ENCODE measurements around the gene ANAPC13. TPM values are rescaled to one million over a fixed set of nuclear protein-coding genes. Genes with fewer than 3 reads are reported as not detected.

Gene ANAPC13
- total and polyA plus RNA-seq, 2 donors from 2014 or later: 55.3 to 160 TPM

DNA sequence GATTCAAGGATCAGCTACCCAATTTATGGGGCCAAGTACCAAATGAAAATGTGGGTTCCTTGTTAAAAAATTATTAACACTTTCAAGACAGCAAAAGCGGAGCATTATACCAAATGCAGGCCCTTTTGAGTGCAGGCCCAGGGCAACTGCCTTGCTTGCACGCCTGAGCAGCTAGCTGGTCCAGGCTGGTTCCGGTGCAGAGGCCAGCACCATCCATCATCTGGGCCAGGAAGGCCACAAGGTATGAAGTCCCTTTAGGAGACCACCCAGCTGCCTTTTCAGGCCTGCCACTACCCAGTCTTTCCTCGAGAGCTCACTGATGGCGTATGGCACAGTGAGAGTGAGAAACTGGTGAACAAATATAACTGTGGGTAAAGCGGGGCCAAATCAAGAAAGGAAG, 13.0 kb downstream of the ANAPC13 start:
- no peaks in the 10 kb centered on the region for H3K36me3 ChIP-seq (ENCODE audit: control insufficient read depth in 2 of 3, insufficient read depth in 3 of 3, low read length in 3 of 3)
- no peak for DNase-seq
- H3K9ac ChIP-seq (ENCODE audit: low read length in 3 of 3): no peak overlapping the region
- TF ChIP-seq, protein P1, sequence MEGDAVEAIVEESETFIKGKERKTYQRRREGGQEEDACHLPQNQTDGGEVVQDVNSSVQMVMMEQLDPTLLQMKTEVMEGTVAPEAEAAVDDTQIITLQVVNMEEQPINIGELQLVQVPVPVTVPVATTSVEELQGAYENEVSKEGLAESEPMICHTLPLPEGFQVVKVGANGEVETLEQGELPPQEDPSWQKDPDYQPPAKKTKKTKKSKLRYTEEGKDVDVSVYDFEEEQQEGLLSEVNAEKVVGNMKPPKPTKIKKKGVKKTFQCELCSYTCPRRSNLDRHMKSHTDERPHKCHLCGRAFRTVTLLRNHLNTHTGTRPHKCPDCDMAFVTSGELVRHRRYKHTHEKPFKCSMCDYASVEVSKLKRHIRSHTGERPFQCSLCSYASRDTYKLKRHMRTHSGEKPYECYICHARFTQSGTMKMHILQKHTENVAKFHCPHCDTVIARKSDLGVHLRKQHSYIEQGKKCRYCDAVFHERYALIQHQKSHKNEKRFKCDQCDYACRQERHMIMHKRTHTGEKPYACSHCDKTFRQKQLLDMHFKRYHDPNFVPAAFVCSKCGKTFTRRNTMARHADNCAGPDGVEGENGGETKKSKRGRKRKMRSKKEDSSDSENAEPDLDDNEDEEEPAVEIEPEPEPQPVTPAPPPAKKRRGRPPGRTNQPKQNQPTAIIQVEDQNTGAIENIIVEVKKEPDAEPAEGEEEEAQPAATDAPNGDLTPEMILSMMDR (IDR thresholded peaks at IDR 0.05; ENCODE audit: borderline replicate concordance, extremely low read depth, insufficient read depth): no peak
- no peak for FAIRE-seq
- intact Hi-C loops (cut with DNase I): loop anchor here (5.0 to 10.0 kb wide), 3 partner anchors 98 to 258 kb away; partner anchors contain the start of gene AMOTL2
- no peaks in the 10 kb centered on the region for H3K27me3 ChIP-seq (ENCODE audit: control insufficient read depth, insufficient read depth, low read length)
- H3K4me3 ChIP-seq (ENCODE audit: low read length in 3 of 3): no peak overlapping the region
- H3K4me1 ChIP-seq (ENCODE audit: control insufficient read depth in 2 of 3, insufficient read depth in 2 of 3, low read depth in 1 of 3, low read length in 3 of 3): peaks cover 0 to 16% (median 11%) of the 10 kb centered on the region in 3 donors
- H3K27ac ChIP-seq (ENCODE audit: low read depth in 2 of 2, low read length in 2 of 2): no peak overlapping the region
- no peaks in the 10 kb centered on the region for H3K9me3 ChIP-seq (ENCODE audit: control insufficient read depth in 2 of 3, insufficient read depth in 1 of 3, low read length in 3 of 3)

DNA sequence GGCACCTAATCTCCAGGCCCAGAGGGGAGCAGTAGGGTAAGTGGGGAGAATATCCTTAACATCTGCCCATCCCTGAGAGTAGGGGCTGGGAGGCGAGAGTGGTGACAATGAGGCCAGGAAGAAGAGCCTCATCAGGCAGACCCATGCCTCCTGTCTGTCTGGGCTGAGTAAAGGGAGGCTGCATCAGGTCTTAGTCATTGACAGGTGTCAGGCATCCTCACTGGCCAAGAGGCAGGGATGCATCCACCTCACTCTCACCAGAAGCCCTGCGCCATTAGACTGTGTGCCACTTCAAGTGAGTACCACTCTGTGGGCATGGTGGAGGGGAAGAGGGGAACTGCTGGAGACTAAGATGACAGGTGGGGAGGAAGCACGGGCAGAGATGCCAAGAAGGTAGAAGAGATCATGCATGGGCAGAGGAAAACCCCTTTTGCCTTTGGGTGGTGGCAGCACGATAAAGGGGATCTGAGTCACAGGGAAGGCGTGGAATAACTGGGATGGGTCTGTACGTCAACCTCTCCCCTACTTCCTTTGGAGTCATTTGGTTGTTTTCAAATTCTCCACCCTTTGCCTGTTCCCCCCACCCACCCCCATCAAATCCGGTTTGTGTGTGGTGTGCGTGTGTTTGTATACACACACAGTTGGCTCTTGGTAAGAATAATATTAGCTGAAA, 14.1 kb downstream of the ANAPC13 start:
- H3K9me3 ChIP-seq (ENCODE audit: control insufficient read depth in 2 of 3, insufficient read depth in 1 of 3, low read length in 3 of 3): no peaks in the 10 kb centered on the region
- DNase-seq (peak in 1 of 5 donors; percentile 40), FAIRE-seq (no peak)
- H3K36me3 ChIP-seq (ENCODE audit: control insufficient read depth in 2 of 3, insufficient read depth in 3 of 3, low read length in 3 of 3): no peaks in the 10 kb centered on the region
- H3K4me3 ChIP-seq (ENCODE audit: low read length in 3 of 3): no peak overlapping the region
- H3K4me1 ChIP-seq (ENCODE audit: control insufficient read depth in 2 of 3, insufficient read depth in 2 of 3, low read depth in 1 of 3, low read length in 3 of 3): peaks cover 0 to 13% (median 4%) of the 10 kb centered on the region in 3 donors
- H3K9ac ChIP-seq (ENCODE audit: low read length in 3 of 3): no peak overlapping the region
- TF ChIP-seq, protein P1 (IDR thresholded peaks at IDR 0.05; ENCODE audit: borderline replicate concordance, extremely low read depth, insufficient read depth): no peak
- intact Hi-C loops (cut with DNase I): loop anchor here (5.0 to 10.0 kb wide), 3 partner anchors 97 to 257 kb away; partner anchors contain the start of gene AMOTL2
- peak overlapping the region; percentile 8 to 16 for H3K27ac ChIP-seq (ENCODE audit: low read depth in 2 of 2, low read length in 2 of 2)
- H3K27me3 ChIP-seq (ENCODE audit: control insufficient read depth, insufficient read depth, low read length): no peaks in the 10 kb centered on the region

DNA sequence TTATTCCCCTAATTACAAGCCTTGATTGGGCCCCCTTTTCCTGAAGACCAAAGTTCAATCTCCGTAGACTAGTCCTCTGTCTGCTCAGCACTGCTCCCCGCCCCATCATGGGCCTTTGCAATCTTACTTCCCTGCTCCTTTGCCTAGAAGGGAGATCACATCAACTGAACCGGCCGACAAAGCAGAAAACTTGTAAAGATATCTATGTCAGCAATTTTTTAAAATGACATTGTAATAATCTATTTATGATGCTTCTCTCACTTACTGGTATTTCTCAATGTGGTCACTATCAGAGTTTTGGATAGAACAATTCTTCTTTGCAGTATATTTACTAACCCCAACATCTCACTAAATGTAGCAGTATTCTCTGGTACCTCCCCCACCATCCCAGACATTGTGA, 17.3 kb downstream of the ANAPC13 start:
- H3K4me3 ChIP-seq (ENCODE audit: low read length in 3 of 3): no peak overlapping the region
- H3K4me1 ChIP-seq (ENCODE audit: control insufficient read depth in 2 of 3, insufficient read depth in 2 of 3, low read depth in 1 of 3, low read length in 3 of 3): peaks cover 0 to 8% (median 0%) of the 10 kb centered on the region in 3 donors
- H3K9ac ChIP-seq (ENCODE audit: low read length in 3 of 3): no peak overlapping the region
- intact Hi-C loops (cut with DNase I): no loop called here
- H3K9me3 ChIP-seq (ENCODE audit: control insufficient read depth in 2 of 3, insufficient read depth in 1 of 3, low read length in 3 of 3): no peaks in the 10 kb centered on the region
- no peak overlapping the region for H3K27ac ChIP-seq (ENCODE audit: low read depth in 2 of 2, low read length in 2 of 2)
- no peaks in the 10 kb centered on the region for H3K36me3 ChIP-seq (ENCODE audit: control insufficient read depth in 2 of 3, insufficient read depth in 3 of 3, low read length in 3 of 3)
- FAIRE-seq (no peak), DNase-seq (no peak)
- no peaks in the 10 kb centered on the region for H3K27me3 ChIP-seq (ENCODE audit: control insufficient read depth, insufficient read depth, low read length)
- TF ChIP-seq, protein P1 (IDR thresholded peaks at IDR 0.05; ENCODE audit: borderline replicate concordance, extremely low read depth, insufficient read depth): no peak

All from kidney (tissue), 14 donors.